Upper lobe of left lung (tissue), 4 donors: ENCODE results near the gene SREBF1.

ENCODE experiments used
- CTCF ChIP-seq, 6 experiments: fragments of 450-650 bp in 4 of 6; fragments of 200-600 bp in 2 of 6; sonication (generic) in 2 of 6; IDR thresholded peaks; one replicate each; pipeline ENCODE4 v1.5.1; 2016 to 2019; ENCODE audit warnings: antibody characterized with exemption in 6 of 6
- EP300 ChIP-seq, 4 donors: sonication (generic); formaldehyde crosslinking; IDR thresholded peaks; one replicate each; pipeline ENCODE4 v1.5.1; 2017; ENCODE audit warnings: antibody characterized with exemption in 4 of 4, control low read depth in 2 of 4
- POLR2A ChIP-seq, 4 donors: fragments of 450-650 bp; IDR thresholded peaks; one replicate each; pipeline ENCODE4 v1.5.1; 2016 to 2017; ENCODE audit warnings: antibody characterized with exemption in 4 of 4, mild to moderate bottlenecking in 2 of 4
- POLR2AphosphoS5 ChIP-seq, 2 donors: sonication (generic); formaldehyde crosslinking; IDR thresholded peaks; one replicate each; pipeline ENCODE4 v1.5.1; 2017; ENCODE audit warnings: antibody characterized with exemption in 2 of 2

GRCh38 chr17:17819111-17819510 is 17.7 kb downstream of the SREBF1 start:
- TF ChIP-seq CTCF (IDR thresholded peaks at IDR 0.05) (no peak), POLR2AphosphoS5 (IDR thresholded peaks at IDR 0.05) (no peak), EP300 (IDR thresholded peaks at IDR 0.05) (no peak), POLR2A (IDR thresholded peaks at IDR 0.05) (no peak)
